Subcutaneous preadipocyte (primary cell): ENCODE measurements around the gene TNMD. TPM values are rescaled to one million over a fixed set of nuclear protein-coding genes. Genes with fewer than 3 reads are reported as not detected.

ENCODE experiments used
- total RNA-seq: library from RNA; depleted of rRNA; stranded (reverse); fragments of >200 nt; gene quantifications from 2 replicates; pipeline ENCODE4 v1.2.3, GENCODE V29; 2012

The TNMD gene
- total RNA-seq = not detected in 2 replicates

DNA sequence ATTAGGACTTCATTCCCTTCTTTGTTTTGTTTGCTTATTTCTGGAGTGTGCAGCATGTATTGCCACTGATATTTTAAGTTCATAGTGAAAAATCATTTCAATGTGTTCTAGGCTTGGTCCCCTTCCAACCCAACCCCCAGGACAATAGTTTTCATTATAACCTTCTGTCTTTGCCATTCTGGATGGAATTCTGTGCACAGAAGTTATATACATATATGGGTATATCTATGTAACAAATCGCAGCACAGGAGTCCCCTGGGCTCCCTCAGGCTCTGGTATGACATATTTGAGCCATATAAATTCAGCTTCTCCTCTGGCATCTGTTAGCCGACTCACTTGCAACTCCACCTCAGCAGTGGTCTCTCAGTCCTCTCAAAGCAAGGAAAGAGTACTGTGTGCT, at the start of gene TNMD:
TNMD (plus strand) TSS at position 326 of the 400 bp plus-strand sequence. CDS start 83 bp downstream, outside the sequence.

GRCh38 chrX:100636321-100636991, 51.7 kb downstream of the TNMD start, which contains the start of gene TSPAN6:
TSS of gene TSPAN6 (minus strand) at chrX:100636806. CDS start at chrX:100636694, 112 bp downstream.

GRCh38 chrX:100643956-100644860, 59.5 kb downstream of the TNMD start, which contains the start of gene SRPX2:
TSS of gene SRPX2 (plus strand) at chrX:100644199. CDS start at chrX:100646323, 2,124 bp downstream.

Other genes with a start within 250 kb of the TNMD start
- under 0.01 TPM in 1 of 2 replicates, not detected in the other for gene PCDH19, start 174.7 kb upstream of the TNMD start, total RNA-seq
- gene TSPAN6, start 51.9 kb downstream of the TNMD start, total RNA-seq = 16.6 and 17.6 TPM in 2 replicates
- gene SRPX2, start 59.3 kb downstream of the TNMD start, total RNA-seq = 78.2 and 99.2 TPM in 2 replicates
- 2.6 and 4.7 TPM in 2 replicates for gene SYTL4, start 147.2 kb downstream of the TNMD start, total RNA-seq
- gene CSTF2, start 235.5 kb downstream of the TNMD start, total RNA-seq = 11.4 and 16.6 TPM in 2 replicates